CD14-positive monocyte (primary cell): Measurements from ENCODE around the gene SOD1. TPM values are rescaled to one million over a fixed set of nuclear protein-coding genes. Genes with fewer than 3 reads are reported as not detected.

ENCODE experiments used
- DNase-seq, 3 donors: peaks; one replicate each; pipeline ENCODE4 v3.0.0-alpha.2; 2011 to 2022
- H2AFZ ChIP-seq: 2 replicates; pipeline ENCODE4 v1.6.0; 2012; ENCODE audit warnings: mild to moderate bottlenecking, low read depth, low read length, inconsistent platforms; ENCODE audit not compliant: insufficient read depth, poor library complexity, severe bottlenecking
- H3K27ac ChIP-seq, 2 donors: 1 replicate in 1 of 2; 2 replicates in 1 of 2; pipeline ENCODE4 v1.5.1; 2012 to 2013; ENCODE audit warnings: low read length in 2 of 2, control low read depth in 1 of 2, inconsistent platforms in 1 of 2, low read depth in 1 of 2, mild to moderate bottlenecking in 1 of 2
- H3K27me3 ChIP-seq, 2 donors: one replicate each; pipeline versions ENCODE4 v1.6.0 to v1.6.1; 2011 to 2013; ENCODE audit warnings: low read length in 2 of 2; ENCODE audit not compliant: control insufficient read depth in 2 of 2, insufficient read depth in 2 of 2
- H3K36me3 ChIP-seq, 2 donors: replicated peaks in 1 of 2; 1 replicate in 1 of 2; 2 replicates in 1 of 2; pipeline versions ENCODE4 v1.5.1 to v1.6.1; 2012 to 2013; ENCODE audit warnings: low read length in 2 of 2, control low read depth in 1 of 2, inconsistent platforms in 1 of 2, mild to moderate bottlenecking in 1 of 2; ENCODE audit not compliant: insufficient read depth in 2 of 2, control insufficient read depth in 1 of 2
- H3K4me1 ChIP-seq, 2 donors: 1 replicate in 1 of 2; 2 replicates in 1 of 2; pipeline versions ENCODE4 v1.5.1 to v1.6.1; 2012 to 2013; ENCODE audit warnings: low read length in 2 of 2, control low read depth in 1 of 2, inconsistent platforms in 1 of 2, mild to moderate bottlenecking in 1 of 2, moderate library complexity in 1 of 2; ENCODE audit not compliant: insufficient read depth in 2 of 2, control insufficient read depth in 1 of 2
- H3K4me2 ChIP-seq: replicated peaks from 2 replicates; pipeline ENCODE3; 2012; ENCODE audit warnings: low read length, moderate library complexity, mild to moderate bottlenecking; ENCODE audit not compliant: poor library complexity, severe bottlenecking; ENCODE audit errors: extremely low read depth
- H3K4me3 ChIP-seq, 3 experiments: fragments of 200-600 bp in 1 of 3; sonication (generic) in 1 of 3; replicated peaks in 1 of 3; 1 replicate in 2 of 3; 2 replicates in 1 of 3; pipeline ENCODE4 v1.5.1; 2011 to 2013; ENCODE audit warnings: low read length in 3 of 3, mild to moderate bottlenecking in 3 of 3, control low read depth in 2 of 3, low read depth in 2 of 3, inconsistent platforms in 1 of 3, moderate library complexity in 1 of 3
- H3K79me2 ChIP-seq: 2 replicates; pipeline ENCODE4 v1.6.0; 2012; ENCODE audit warnings: mild to moderate bottlenecking, control low read depth, inconsistent platforms, low read length, moderate library complexity; ENCODE audit not compliant: insufficient read depth
- H3K9ac ChIP-seq: 2 replicates; pipeline ENCODE4 v1.6.0; 2017; ENCODE audit warnings: low read length, mild to moderate bottlenecking; ENCODE audit not compliant: insufficient read depth, poor library complexity, severe bottlenecking
- H3K9me3 ChIP-seq, 2 donors: replicated peaks in 1 of 2; 1 replicate in 1 of 2; 2 replicates in 1 of 2; pipeline versions ENCODE4 v1.5.1 to v1.6.1; 2012 to 2013; ENCODE audit warnings: low read length in 2 of 2, control low read depth in 1 of 2; ENCODE audit not compliant: control insufficient read depth in 1 of 2, insufficient read depth in 1 of 2
- H4K20me1 ChIP-seq: 2 replicates; pipeline ENCODE4 v1.6.0; 2012; ENCODE audit warnings: mild to moderate bottlenecking, low read length, control low read depth, moderate library complexity; ENCODE audit not compliant: insufficient read depth
- H3K27ac Mint-ChIP-seq, 7 donors: one replicate each; pipeline ENCODE4 v1.8.0; 2020; ENCODE audit warnings: mild to moderate bottlenecking in 7 of 7, mixed read lengths in 7 of 7, moderate library complexity in 6 of 7, inconsistent platforms in 2 of 7
- H3K27me3 Mint-ChIP-seq, 3 donors: one replicate each; pipeline ENCODE4 v1.8.0; 2021 to 2022; ENCODE audit warnings: low read depth in 3 of 3, mild to moderate bottlenecking in 3 of 3, mixed read lengths in 3 of 3, moderate library complexity in 3 of 3, inconsistent platforms in 1 of 3
- H3K36me3 Mint-ChIP-seq, 2 donors: one replicate each; pipeline ENCODE4 v1.8.0; 2020; ENCODE audit warnings: mixed read lengths in 2 of 2, inconsistent platforms in 1 of 2, mild to moderate bottlenecking in 1 of 2
- H3K4me1 Mint-ChIP-seq: one replicate; pipeline ENCODE4 v1.8.0; 2020; ENCODE audit warnings: mild to moderate bottlenecking, mixed read lengths
- H3K4me3 Mint-ChIP-seq, 2 donors: one replicate each; pipeline ENCODE4 v1.8.0; 2020; ENCODE audit warnings: mild to moderate bottlenecking in 2 of 2, mixed read lengths in 2 of 2, moderate library complexity in 1 of 2
- H3K9me3 Mint-ChIP-seq, 7 donors: one replicate each; pipeline ENCODE4 v1.8.0; 2020 to 2022; ENCODE audit warnings: mixed read lengths in 7 of 7, mild to moderate bottlenecking in 6 of 7, moderate library complexity in 6 of 7, inconsistent platforms in 2 of 7
- WGBS: methylation state at CpG from one replicate; pipeline ENCODE4 v1.1.5; 2013; ENCODE audit warnings: missing lambda C conversion rate; ENCODE audit not compliant: insufficient coverage; 5-methylcytosine and 5-hydroxymethylcytosine counted together
- intact Hi-C, 2 donors: fragments of 100-400 bp; cut with micrococcal nuclease; formaldehyde crosslinking; loops; one replicate each; pipeline versions ENCODE4 v1.15.0 to v1.15.1; 2023
- polyA plus RNA-seq, 3 donors: library from polyadenylated mRNA; depleted of rRNA in 1 of 3; unstranded in 2 of 3; stranded (reverse) in 1 of 3; fragments of 300-500 nt in 2 of 3; fragments of >200 nt in 1 of 3; fragmentation: Illumina TruSeq in 2 of 3; gene quantifications; 1 replicate in 2 of 3; 2 replicates in 1 of 3; pipeline ENCODE4 v1.2.3, GENCODE V29; 2012 to 2021
- TF ChIP-seq, protein P1 (sequence below): fragments of 200-600 bp; IDR thresholded peaks from one replicate; pipeline ENCODE4 v1.8.0; 2022; ENCODE audit warnings: antibody characterized with exemption, mild to moderate bottlenecking

SOD1 gene
- polyA plus RNA-seq, 3 donors, result 79.6 to 174 (median 157) TPM

DNA sequence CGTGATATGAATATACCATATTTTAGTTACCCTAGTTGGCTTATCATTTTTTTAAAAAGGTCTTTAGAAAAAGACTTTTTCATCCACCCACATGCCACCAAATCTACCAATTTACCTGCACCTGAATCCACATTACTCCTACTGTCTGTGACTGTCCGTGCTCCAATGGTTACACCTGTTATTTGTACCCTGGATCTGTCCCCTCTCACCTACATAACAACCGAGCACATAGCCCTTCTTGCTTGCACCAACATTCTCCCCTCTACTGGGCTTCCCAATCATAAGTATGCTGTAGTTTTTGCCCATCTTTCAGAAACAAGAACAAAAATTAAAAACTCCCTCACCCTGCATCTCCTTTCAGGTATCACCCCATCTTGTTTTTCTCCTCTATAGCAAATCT lies 17.6 kb downstream of the SOD1 start:
- no peaks in the 10 kb centered on the region for H3K9me3 Mint-ChIP-seq
- WGBS, result 100% methylated on average over 2 of the region's 3 CpGs
- H3K36me3 Mint-ChIP-seq, result peaks cover 19 to 24% of the 10 kb centered on the region in 2 donors

DNA sequence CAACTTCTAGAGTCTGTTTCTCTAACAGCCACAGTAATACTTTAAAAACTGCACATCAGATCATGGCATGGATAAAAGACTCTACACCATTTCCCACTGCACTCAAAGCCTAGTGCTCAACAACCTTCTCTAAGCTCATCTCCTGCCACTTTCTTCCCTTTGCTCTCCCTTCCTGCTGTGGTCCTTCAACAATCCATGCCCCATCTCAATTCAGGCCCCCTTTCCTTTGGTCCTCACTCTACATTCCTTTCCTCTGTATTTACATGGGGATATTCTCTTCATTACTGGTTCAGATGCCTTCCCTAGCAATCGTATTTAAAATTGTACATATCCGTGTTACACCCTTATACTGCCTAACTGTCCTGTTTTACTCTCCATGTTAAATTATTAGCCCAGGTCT lies 19.0 kb downstream of the SOD1 start:
- Mint-ChIP-seq H3K27ac (no peak overlapping the region), H3K27me3 (no peaks in the 10 kb centered on the region), H3K9me3 (no peaks in the 10 kb centered on the region), H3K36me3 (peaks cover 27 to 32% of the 10 kb centered on the region in 2 donors), H3K4me1 (no peaks in the 10 kb centered on the region), H3K4me3 (no peak overlapping the region)
- Histone ChIP-seq H3K36me3 (peaks cover 42 to 56% of the 10 kb centered on the region in 2 donors), H3K9me3 (no peaks in the 10 kb centered on the region), H3K27me3 (no peaks in the 10 kb centered on the region), H3K79me2 (no peaks in the 10 kb centered on the region), H3K27ac (no peak overlapping the region), H3K4me3 (no peak overlapping the region), H2AFZ (no peak overlapping the region), H3K4me1 (no peaks in the 10 kb centered on the region), H4K20me1 (peaks cover 11% of the 10 kb centered on the region), H3K4me2 (no peak overlapping the region), H3K9ac (no peak overlapping the region)
- no CpG with 5 or more reads among the region's 2 CpGs for WGBS
- intact Hi-C loops, result no loop called here
- DNase-seq, result no peak
- TF ChIP-seq, protein P1, sequence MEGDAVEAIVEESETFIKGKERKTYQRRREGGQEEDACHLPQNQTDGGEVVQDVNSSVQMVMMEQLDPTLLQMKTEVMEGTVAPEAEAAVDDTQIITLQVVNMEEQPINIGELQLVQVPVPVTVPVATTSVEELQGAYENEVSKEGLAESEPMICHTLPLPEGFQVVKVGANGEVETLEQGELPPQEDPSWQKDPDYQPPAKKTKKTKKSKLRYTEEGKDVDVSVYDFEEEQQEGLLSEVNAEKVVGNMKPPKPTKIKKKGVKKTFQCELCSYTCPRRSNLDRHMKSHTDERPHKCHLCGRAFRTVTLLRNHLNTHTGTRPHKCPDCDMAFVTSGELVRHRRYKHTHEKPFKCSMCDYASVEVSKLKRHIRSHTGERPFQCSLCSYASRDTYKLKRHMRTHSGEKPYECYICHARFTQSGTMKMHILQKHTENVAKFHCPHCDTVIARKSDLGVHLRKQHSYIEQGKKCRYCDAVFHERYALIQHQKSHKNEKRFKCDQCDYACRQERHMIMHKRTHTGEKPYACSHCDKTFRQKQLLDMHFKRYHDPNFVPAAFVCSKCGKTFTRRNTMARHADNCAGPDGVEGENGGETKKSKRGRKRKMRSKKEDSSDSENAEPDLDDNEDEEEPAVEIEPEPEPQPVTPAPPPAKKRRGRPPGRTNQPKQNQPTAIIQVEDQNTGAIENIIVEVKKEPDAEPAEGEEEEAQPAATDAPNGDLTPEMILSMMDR, result no peak

More for the DNA sequence above, 17.6 kb downstream of the SOD1 start:
- TF ChIP-seq, protein P1, result no peak
- Histone ChIP-seq H2AFZ (no peak overlapping the region), H3K27me3 (no peaks in the 10 kb centered on the region), H3K9me3 (no peaks in the 10 kb centered on the region), H3K4me3 (no peak overlapping the region), H3K36me3 (peaks cover 31 to 55% of the 10 kb centered on the region in 2 donors), H3K27ac (no peak overlapping the region), H3K4me1 (no peaks in the 10 kb centered on the region), H3K9ac (no peak overlapping the region), H4K20me1 (peaks cover 6% of the 10 kb centered on the region), H3K4me2 (no peak overlapping the region), H3K79me2 (no peaks in the 10 kb centered on the region)
- H3K4me3 Mint-ChIP-seq, result no peak overlapping the region
- DNase-seq, result no peak
- H3K27ac Mint-ChIP-seq, result no peak overlapping the region
- intact Hi-C loops, result no loop called here
- H3K27me3 Mint-ChIP-seq, result no peaks in the 10 kb centered on the region
- H3K4me1 Mint-ChIP-seq, result no peaks in the 10 kb centered on the region
